ENCODE measurements around the gene TRPM3. TPM values are rescaled to one million over a fixed set of nuclear protein-coding genes. Genes with fewer than 3 reads are reported as not detected.

Gene TRPM3
- total and polyA plus RNA-seq, 2 of the 8 experiments (the other 6 are each of a cell fraction or from before 2014, with no cell fraction given) = 2.4 to 10.9 TPM

GRCh38 chr9:70530716-70531115, 590.7 kb downstream of the TRPM3 start:
- Histone ChIP-seq H4K8ac (ENCODE audit: extremely low read depth, insufficient read depth, low read length) (no peak overlapping the region), H3K14ac (ENCODE audit: insufficient read length) (no peak overlapping the region), H3K4me3 (ENCODE audit: extremely low read depth in 1 of 4, insufficient read depth in 2 of 4, low read depth in 3 of 4, low read length in 4 of 4) (no peak overlapping the region), H2BK20ac (ENCODE audit: low read length) (no peak overlapping the region), H3K56ac (replicated peaks; ENCODE audit: insufficient read length, low read depth, low read length) (no peak overlapping the region), H2BK120ac (replicated peaks; ENCODE audit: low read depth, low read length) (no peak overlapping the region), H3K79me1 (ENCODE audit: low read depth, low read length) (no peaks in the 10 kb centered on the region), H3K4me2 (ENCODE audit: insufficient read depth in 1 of 2, low read depth in 2 of 2, low read length in 2 of 2) (no peak overlapping the region), H3K79me2 (ENCODE audit: control insufficient read depth in 1 of 2, insufficient read depth in 2 of 2, low read length in 2 of 2) (no peaks in the 10 kb centered on the region), H2BK5ac (ENCODE audit: low read depth, low read length) (no peak overlapping the region), H3K23ac (ENCODE audit: insufficient read length) (no peak overlapping the region), H3K27ac (ENCODE audit: low read depth, low read length) (no peak overlapping the region), H4K20me1 (replicated peaks in 1 of 2; ENCODE audit: control insufficient read depth in 1 of 2, insufficient read depth in 2 of 2, low read length in 2 of 2) (no peaks in the 10 kb centered on the region), H3K4me1 (replicated peaks in 1 of 4; ENCODE audit: control insufficient read depth in 3 of 4, insufficient read depth in 4 of 4, low read length in 3 of 4) (no peaks in the 10 kb centered on the region), H2BK12ac (ENCODE audit: low read depth, low read length) (no peak overlapping the region), H3K18ac (ENCODE audit: extremely low read depth, low read length) (no peak overlapping the region), H3K9ac (replicated peaks in 1 of 4; ENCODE audit: extremely low read depth in 1 of 4, low read depth in 3 of 4, low read length in 3 of 4) (no peak overlapping the region), H4K5ac (ENCODE audit: insufficient read length, low read depth, low read length) (no peak overlapping the region), H2AFZ (ENCODE audit: low read length) (no peak overlapping the region), H3K4ac (replicated peaks; ENCODE audit: insufficient read length, low read depth, low read length) (no peak overlapping the region), H3K36me3 (ENCODE audit: control insufficient read depth in 2 of 4, insufficient read depth in 4 of 4, low read length in 3 of 4) (no peaks in the 10 kb centered on the region), H4K91ac (replicated peaks; ENCODE audit: insufficient read length, low read length) (no peak overlapping the region), H3K27me3 (replicated peaks in 1 of 4; ENCODE audit: control insufficient read depth in 3 of 4, extremely low read depth in 1 of 4, insufficient read depth in 3 of 4, low read length in 3 of 4) (no peaks in the 10 kb centered on the region), H3K9me3 (ENCODE audit: insufficient read depth in 2 of 2, low read depth in 1 of 2, low read length in 1 of 2) (no peaks in the 10 kb centered on the region), H2BK15ac (ENCODE audit: low read length) (no peak overlapping the region), H3K23me2 (ENCODE audit: low read depth, low read length) (no peaks in the 10 kb centered on the region), H2AK5ac (ENCODE audit: low read depth, low read length) (no peak overlapping the region)
- DNase-seq (ENCODE audit: low read depth in 1 of 2, low spot score in 2 of 2) = no peak
- FAIRE-seq = no peak
- WGBS, 2 experiments (ENCODE audit: extremely low coverage in 1 of 2, insufficient coverage in 1 of 2, insufficient read length in 1 of 2, insufficient replicate concordance in 2 of 2, low coverage in 1 of 2, low lambda C conversion rate in 2 of 2, missing lambda C conversion rate in 1 of 2) = 92% methylated on average over 5 of the region's 5 CpGs; no CpG with 5 or more reads in 1 of the 2 experiments
- POLR2A ChIA-PET (ENCODE audit: partially characterized antibody) = no interaction called here
- TF ChIP-seq TAF7 (optimal IDR thresholded peaks at IDR 0.05; ENCODE audit: borderline replicate concordance, low read depth, low read length) (no peak), E2F6 (IDR thresholded peaks at IDR 0.05) (no peak), NRF1 (IDR thresholded peaks at IDR 0.05; ENCODE audit: low read depth, low read length) (no peak), ATF2 (IDR thresholded peaks at IDR 0.05; ENCODE audit: low read length) (no peak), CBX5 (IDR thresholded peaks at IDR 0.05; ENCODE audit: low read depth, low read length) (no peak), NANOG (IDR thresholded peaks at IDR 0.05; ENCODE audit: insufficient read depth, low read depth, low read length, poor library complexity, severe bottlenecking) (no peak), SIN3A (conservative IDR thresholded peaks at IDR 0.05 in 1 of 2, IDR thresholded peaks at IDR 0.05 in 1 of 2; ENCODE audit: low read depth in 1 of 2, low read length in 2 of 2) (no peak), CHD1 (IDR thresholded peaks at IDR 0.05; ENCODE audit: low read depth, low read length) (no peak)
- CTCF ChIA-PET (ENCODE audit: partially characterized antibody) = no interaction called here

All from H1 (cell line).